HUES48 (cell line): ENCODE results near the gene CISD3.

Experiments used
- H3K27ac ChIP-seq: one replicate; pipeline ENCODE4 v1.7.0; 2013; ENCODE audit warnings: low read depth, low read length, inconsistent platforms
- H3K27me3 ChIP-seq: 2 replicates; pipeline ENCODE4 v1.6.1; 2013; ENCODE audit warnings: mild to moderate bottlenecking, low read length; ENCODE audit not compliant: control insufficient read depth, insufficient read depth
- H3K36me3 ChIP-seq: 2 replicates; pipeline ENCODE4 v1.6.1; 2013; ENCODE audit warnings: low read length; ENCODE audit not compliant: control insufficient read depth, insufficient read depth
- H3K4me1 ChIP-seq: 2 replicates; pipeline ENCODE4 v1.6.1; 2013; ENCODE audit warnings: mild to moderate bottlenecking, low read length; ENCODE audit not compliant: control insufficient read depth, insufficient read depth
- H3K4me3 ChIP-seq: 2 replicates; pipeline ENCODE4 v1.5.1; 2013; ENCODE audit warnings: mild to moderate bottlenecking, low read depth, low read length
- H3K9ac ChIP-seq: 2 replicates; pipeline ENCODE4 v1.6.1; 2013; ENCODE audit warnings: mild to moderate bottlenecking, low read depth, low read length, moderate library complexity
- H3K9me3 ChIP-seq: 2 replicates; pipeline ENCODE4 v1.6.1; 2013; ENCODE audit warnings: low read length; ENCODE audit not compliant: control insufficient read depth, insufficient read depth

Gene CISD3

DNA sequence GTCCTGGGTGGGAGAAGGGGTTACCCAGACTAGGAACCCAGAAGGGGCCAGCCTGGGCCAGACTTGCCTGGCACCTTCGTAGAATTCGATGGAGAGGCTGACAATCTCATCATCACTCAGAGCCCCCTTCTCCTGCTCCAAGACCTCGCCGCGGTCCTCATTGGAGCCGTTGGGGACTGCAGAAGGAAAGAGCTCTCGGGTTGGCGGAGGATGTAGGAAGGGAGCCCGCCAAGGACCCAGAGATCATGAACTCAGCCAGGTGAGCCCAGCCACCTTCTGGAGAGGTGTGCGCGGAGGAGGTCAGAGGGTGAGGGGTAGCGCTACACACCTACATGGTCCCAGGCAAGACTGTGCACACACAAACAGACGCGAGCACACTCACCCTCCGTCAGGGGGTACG lies 8.5 kb downstream of the CISD3 start:
- Histone ChIP-seq H3K4me3 (no peak overlapping the region), H3K27ac (no peak overlapping the region), H3K27me3 (no peaks in the 10 kb centered on the region), H3K9me3 (no peaks in the 10 kb centered on the region), H3K36me3 (peaks cover 59% of the 10 kb centered on the region), H3K9ac (no peak overlapping the region), H3K4me1 (peaks cover 10% of the 10 kb centered on the region)

DNA sequence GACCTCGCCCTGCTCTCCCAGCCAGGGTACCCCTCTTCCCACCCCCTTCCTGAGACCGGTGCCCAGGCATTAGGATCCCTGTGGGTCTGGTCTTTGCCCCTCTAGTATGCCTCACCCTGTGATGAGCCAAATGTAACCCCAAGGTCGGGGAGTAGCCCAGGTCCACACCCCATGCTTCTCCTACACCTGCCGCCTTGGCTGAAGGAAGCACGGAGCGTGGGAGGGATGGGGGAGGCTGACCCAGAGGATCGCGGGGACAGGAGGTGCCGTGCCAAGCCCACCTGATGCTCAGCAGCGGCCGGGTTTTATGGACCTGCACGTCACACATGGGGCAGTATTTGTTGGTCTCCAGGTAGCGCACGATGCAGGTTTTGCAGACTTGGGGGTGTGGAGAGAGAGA lies 9.2 kb downstream of the CISD3 start:
- H3K9me3 ChIP-seq, result no peaks in the 10 kb centered on the region
- no peaks in the 10 kb centered on the region for H3K27me3 ChIP-seq
- no peak overlapping the region for H3K9ac ChIP-seq
- no peak overlapping the region for H3K27ac ChIP-seq
- no peak overlapping the region for H3K4me3 ChIP-seq
- H3K36me3 ChIP-seq, result peaks cover 56% of the 10 kb centered on the region
- H3K4me1 ChIP-seq, result peaks cover 15% of the 10 kb centered on the region

DNA sequence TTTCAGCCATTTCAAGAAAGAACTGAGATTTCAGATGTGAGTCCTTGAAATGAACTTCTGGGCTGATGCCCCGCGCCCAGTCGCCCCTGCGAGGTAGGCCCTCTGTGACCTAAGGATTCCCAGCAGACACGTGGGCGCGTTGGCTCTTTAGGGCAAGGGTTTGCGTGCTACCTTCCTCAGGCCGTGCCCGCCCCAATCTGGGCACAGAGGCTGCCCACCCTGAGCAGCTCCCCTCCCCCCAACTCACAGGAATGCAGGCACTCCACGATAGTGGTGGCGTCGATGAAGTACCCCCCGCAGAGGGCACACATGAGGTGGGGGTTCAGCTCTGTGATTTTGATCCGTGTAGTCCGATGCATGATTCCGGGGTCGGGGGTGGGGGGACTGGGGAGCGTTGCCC lies 9.9 kb downstream of the CISD3 start:
- Histone ChIP-seq H3K27me3 (no peaks in the 10 kb centered on the region), H3K4me1 (peaks cover 18% of the 10 kb centered on the region), H3K27ac (no peak overlapping the region), H3K9ac (no peak overlapping the region), H3K4me3 (no peak overlapping the region), H3K9me3 (no peaks in the 10 kb centered on the region), H3K36me3 (peaks cover 50% of the 10 kb centered on the region)

DNA sequence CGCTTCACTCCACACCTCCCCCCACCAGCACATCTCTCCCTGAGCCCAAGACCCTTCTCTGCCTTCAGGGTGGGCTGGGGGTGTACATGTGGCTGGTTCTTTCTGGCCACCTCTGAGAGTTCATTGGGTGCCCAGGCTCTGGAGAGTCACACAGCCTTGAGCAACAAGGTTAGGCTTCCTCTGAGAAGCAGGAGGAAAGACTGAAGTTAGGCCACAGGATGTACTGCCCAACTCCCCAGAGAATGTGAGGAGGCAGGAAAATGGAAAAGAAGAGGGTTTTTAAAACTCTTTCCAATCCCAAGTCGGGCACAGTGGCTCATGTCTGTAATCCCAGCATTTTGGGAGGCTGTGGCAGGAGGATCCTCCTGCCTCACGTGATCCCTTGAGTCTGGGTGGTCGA lies 10.7 kb downstream of the CISD3 start:
- H3K9ac ChIP-seq, result no peak overlapping the region
- no peak overlapping the region for H3K4me3 ChIP-seq
- peaks cover 44% of the 10 kb centered on the region for H3K36me3 ChIP-seq
- no peaks in the 10 kb centered on the region for H3K9me3 ChIP-seq
- H3K4me1 ChIP-seq, result peaks cover 24% of the 10 kb centered on the region
- H3K27ac ChIP-seq, result no peak overlapping the region
- H3K27me3 ChIP-seq, result no peaks in the 10 kb centered on the region

DNA sequence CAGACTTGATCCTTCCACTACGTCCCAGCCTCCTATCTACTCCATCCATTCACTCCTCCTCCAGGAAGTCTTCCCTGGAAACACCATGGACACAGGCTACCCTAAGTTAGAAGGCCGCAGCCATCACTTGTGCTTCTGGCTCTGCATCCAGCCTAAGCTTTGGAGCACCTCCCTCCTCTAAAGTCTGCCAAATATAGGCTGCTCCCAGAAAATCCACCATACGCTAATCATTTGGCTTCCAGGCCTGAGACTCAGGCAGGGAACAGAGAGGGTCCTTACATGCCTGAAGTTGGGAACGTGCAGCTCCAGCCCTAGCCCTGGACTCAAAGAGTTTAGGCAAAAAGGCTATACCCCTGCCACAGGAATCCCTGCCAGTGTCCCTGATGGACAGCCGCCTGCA lies 11.3 kb downstream of the CISD3 start:
- Histone ChIP-seq H3K4me1 (peaks cover 31% of the 10 kb centered on the region), H3K4me3 (no peak overlapping the region), H3K9ac (no peak overlapping the region), H3K36me3 (peaks cover 38% of the 10 kb centered on the region), H3K9me3 (no peaks in the 10 kb centered on the region), H3K27me3 (no peaks in the 10 kb centered on the region), H3K27ac (no peak overlapping the region)

DNA sequence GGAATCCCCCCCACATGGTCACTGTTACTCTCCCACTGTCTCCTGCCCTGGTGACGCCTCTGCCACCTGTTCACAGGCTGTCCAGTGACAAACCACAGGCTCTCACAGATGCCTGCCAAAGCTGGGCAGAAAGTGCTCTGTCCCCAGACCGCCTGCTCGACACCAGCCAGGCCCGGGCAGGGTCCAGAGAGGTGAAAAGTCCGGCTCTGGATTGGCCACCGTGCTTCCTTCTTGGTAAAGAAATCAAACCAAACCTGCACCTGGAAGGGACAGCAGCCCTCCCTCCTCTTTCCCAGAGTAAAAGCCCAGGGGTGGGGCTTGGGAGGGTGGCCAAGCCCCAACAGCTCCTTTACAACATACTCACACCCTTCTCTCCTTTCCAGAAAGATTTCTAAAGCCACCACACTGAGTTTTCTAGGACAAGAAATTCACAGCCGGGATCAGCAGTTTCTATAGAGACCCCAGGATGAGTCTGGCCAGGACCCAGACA lies 11.8 kb downstream of the CISD3 start:
- Histone ChIP-seq H3K27me3 (no peaks in the 10 kb centered on the region), H3K4me3 (no peak overlapping the region), H3K27ac (no peak overlapping the region), H3K9ac (no peak overlapping the region), H3K36me3 (peaks cover 35% of the 10 kb centered on the region), H3K9me3 (no peaks in the 10 kb centered on the region), H3K4me1 (peaks cover 34% of the 10 kb centered on the region)

DNA sequence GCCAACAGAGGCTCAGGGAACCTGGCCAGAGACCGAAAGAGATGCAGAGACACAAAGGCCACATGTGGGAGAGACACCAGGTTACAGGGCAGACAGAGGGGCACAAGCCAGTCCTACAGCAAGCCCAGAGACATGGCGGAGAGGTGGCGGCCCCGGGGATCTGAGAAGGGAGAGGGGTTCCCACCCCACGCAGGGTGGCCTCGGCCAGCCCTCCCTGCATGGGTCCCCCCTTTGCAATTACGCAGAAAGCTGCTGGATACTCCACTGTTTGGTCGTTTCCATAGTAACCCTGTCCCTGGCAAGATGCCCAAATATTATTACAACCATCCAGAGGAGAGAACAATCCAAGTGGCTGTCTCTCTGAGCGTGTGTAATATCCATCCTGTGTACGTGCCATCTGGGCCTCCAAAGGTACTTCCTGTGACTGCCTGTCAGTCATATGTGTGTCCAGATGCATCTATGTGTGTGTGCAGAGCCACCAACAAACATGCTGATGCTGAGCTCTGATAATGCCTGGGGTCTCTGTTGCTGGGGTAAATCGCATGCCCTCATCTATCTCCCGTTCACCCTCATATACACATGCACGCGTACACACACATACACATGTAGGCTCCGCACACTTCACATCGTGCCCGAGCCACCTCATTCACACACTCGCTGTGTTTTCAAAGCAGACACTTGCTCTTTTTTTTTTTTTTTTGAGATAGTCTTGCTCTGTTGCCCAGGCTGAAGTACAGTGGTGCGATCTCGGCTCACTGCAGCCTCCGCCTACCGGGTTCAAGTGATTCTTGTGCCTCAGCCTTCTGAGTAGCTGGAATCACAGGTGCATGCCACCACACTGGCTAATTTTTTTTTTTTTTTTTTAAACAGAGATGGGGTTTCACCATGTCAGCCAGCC lies 12.5 kb downstream of the CISD3 start:
- Histone ChIP-seq H3K27ac (no peak overlapping the region), H3K9me3 (no peaks in the 10 kb centered on the region), H3K36me3 (peaks cover 29% of the 10 kb centered on the region), H3K9ac (no peak overlapping the region), H3K27me3 (no peaks in the 10 kb centered on the region), H3K4me3 (no peak overlapping the region), H3K4me1 (peaks cover 34% of the 10 kb centered on the region)

DNA sequence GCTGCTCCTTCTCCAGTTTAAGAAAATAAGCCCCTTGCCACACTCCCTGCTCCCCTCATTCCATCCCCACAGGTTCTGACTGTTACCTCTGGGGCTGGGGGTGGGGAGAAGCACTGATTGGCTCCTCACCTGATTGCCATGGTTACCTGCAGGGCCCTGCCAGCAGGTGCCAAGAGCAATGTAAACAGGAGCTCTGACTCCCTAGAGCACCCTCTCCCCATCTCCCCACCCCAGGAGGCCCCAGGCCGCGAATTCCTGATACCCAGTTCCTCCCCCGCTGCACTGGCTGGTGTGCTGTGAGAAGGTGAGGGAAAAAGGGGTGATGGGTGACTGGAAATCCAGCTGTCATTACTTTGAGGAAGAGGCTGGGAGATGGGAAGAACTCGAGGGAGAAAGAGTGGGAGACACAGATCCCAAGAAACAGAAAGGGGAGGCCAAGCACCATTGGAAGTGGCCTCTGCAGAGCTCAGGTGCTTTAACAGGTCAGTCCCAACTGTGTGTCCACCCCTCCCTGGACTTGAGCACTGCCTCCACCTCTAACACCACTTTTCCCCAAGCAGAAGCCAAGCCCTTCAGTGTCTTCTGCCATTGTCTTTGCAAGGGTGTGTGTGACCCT lies 13.5 kb downstream of the CISD3 start:
- Histone ChIP-seq H3K4me1 (peaks cover 34% of the 10 kb centered on the region), H3K27ac (no peak overlapping the region), H3K9ac (no peak overlapping the region)

DNA sequence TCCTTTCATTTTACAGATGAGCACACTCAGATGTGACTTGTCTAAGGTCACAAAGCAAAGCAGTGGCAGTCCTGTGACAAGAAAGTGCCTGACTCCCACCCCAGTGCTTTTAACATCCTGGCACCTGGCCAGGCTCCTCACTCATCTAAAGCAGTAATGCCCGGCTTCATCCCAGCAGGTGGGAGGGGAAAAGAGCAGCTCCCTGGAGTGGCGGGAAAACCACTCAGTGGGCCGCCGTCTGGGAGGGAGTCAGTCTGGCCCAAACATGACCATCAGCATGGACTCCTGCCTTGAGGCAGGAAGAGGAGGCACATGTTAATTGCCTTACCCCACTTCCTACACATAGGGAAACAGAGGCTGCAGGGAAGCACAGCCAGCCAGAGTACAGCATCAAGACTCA lies 15.4 kb downstream of the CISD3 start:
- Histone ChIP-seq H3K27me3 (peaks cover 2% of the 10 kb centered on the region), H3K4me1 (peaks cover 40% of the 10 kb centered on the region), H3K27ac (no peak overlapping the region), H3K4me3 (peak overlapping the region; percentile 76; the same call in 1 of the 2 replicates), H3K9me3 (no peaks in the 10 kb centered on the region), H3K36me3 (peaks cover 5% of the 10 kb centered on the region; the same call in 1 of the 2 replicates), H3K9ac (no peak overlapping the region)

More for the DNA sequence above, 13.5 kb downstream of the CISD3 start:
- Histone ChIP-seq H3K4me3 (peak overlapping the region; percentile 33; the same call in 1 of the 2 replicates), H3K27me3 (no peaks in the 10 kb centered on the region), H3K36me3 (peaks cover 20% of the 10 kb centered on the region), H3K9me3 (no peaks in the 10 kb centered on the region)

DNA sequence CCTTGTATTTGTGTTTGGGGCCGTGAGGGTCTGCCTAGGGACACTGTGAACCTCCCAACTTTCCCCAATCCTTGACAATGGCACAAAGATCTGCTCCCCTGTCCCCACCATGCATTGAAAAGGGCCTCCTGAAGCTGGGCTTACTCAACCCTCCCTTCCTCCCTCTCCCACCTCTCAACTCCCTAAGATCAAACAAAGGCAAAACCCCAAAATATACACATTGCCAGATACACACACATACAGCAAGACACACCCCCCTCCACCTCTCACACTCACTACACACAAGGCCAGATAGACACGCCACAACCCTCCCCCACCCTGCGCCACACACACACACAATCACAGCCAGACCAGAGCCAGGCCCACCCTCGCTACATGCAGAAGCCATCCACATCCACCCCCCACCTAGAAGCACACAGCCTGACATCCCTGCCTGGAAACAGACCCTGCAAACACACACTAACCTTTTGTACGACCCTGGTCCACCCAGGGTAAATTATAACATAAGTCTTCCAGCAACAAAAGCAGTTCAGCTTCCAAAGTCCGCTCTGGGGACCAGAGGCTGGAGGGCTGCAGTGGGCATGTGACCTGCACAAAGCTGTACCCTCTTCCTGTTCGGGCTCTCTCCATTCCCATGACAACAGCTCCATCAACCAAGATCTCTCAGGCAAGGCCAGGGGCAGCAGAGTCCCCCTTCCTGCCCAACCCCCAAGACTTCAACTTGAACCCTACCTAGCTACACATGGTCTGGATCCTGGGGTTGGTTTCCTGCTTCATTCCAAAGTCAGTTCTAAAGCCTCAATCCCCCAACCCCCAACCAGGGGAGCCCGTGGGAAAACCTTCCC lies 16.1 kb downstream of the CISD3 start:
- H3K9ac ChIP-seq, result no peak overlapping the region
- peaks cover 5% of the 10 kb centered on the region; the same call in 1 of the 2 replicates for H3K36me3 ChIP-seq
- peaks cover 44% of the 10 kb centered on the region for H3K4me1 ChIP-seq
- H3K9me3 ChIP-seq, result no peaks in the 10 kb centered on the region
- H3K4me3 ChIP-seq, result peak overlapping the region; percentile 76
- peaks cover 8% of the 10 kb centered on the region for H3K27me3 ChIP-seq
- peak overlapping the region; percentile 93 for H3K27ac ChIP-seq
